ENCODE data around the gene ABCA4.

DNA sequence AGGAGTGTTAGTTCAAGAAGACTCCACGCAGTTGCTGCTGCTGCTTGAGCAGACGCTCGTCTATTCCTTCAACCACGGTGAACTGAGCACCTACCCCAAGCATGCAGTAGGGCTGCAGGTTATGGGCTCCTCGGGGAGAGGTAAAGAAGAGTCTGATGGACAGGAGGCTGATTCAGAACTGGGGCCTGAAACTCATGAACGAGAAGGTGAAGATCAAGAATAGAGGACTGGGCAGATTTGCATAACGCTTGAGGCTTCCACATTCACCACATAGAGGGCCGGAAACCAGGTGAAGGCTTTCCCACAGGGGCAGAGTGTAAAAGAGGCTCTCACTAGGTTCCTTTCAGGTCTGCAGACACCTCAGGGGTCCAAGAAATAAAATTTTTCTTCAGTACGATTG, 9.1 kb downstream of the ABCA4 start:
- TF ChIP-seq CTCF (IDR thresholded peaks at IDR 0.05) (no peak), EZH2 (IDR thresholded peaks at IDR 0.05) (no peak)

All from neural progenitor cell (in vitro differentiated cells).